BLaER1 treated with 17β-estradiol and CSF1 and Interleukin-3, amounts not matched to agents 10 nM and 100 nM (cell line): ENCODE results near the gene RNU1-3.
A peak's percentile ranks its signal among the peaks of the same experiment; 100 is the strongest.
"Not testable (repeated sequence)": the region's sequence is repeated elsewhere in the genome, so short reads cannot be mapped to it uniquely, and the experiment has no call there.

ENCODE experiments used
- H3K27ac ChIP-seq, 11 experiments: shearing (Covaris generic); formaldehyde crosslinking; 2 replicates each; pipeline ENCODE4 v1.8.1; 2022
- H3K27me3 ChIP-seq, 11 experiments: shearing (Covaris generic); formaldehyde crosslinking; 2 replicates each; pipeline ENCODE4 v1.8.1; 2022
- H3K36me3 ChIP-seq, 11 experiments: shearing (Covaris generic); formaldehyde crosslinking; 2 replicates each; pipeline ENCODE4 v1.8.1; 2022
- H3K4me1 ChIP-seq, 10 experiments: shearing (Covaris generic); formaldehyde crosslinking; 2 replicates each; pipeline ENCODE4 v1.8.1; 2022
- H3K4me2 ChIP-seq, 11 experiments: shearing (Covaris generic); formaldehyde crosslinking; 2 replicates each; pipeline ENCODE4 v1.8.1; 2022
- H3K4me3 ChIP-seq, 10 experiments: shearing (Covaris generic); formaldehyde crosslinking; 2 replicates each; pipeline ENCODE4 v1.8.1; 2022
- H3K9ac ChIP-seq, 11 experiments: shearing (Covaris generic); formaldehyde crosslinking; 2 replicates each; pipeline ENCODE4 v1.8.1; 2022
- H3K9me3 ChIP-seq, 11 experiments: shearing (Covaris generic); formaldehyde crosslinking; replicated peaks in 1 of 11; 2 replicates each; pipeline ENCODE4 v1.8.1; 2022
- H4K20me1 ChIP-seq, 11 experiments: shearing (Covaris generic); formaldehyde crosslinking; 2 replicates each; pipeline ENCODE4 v1.8.1; 2022
- Cebpa-rat ChIP-seq, 11 experiments: shearing (Covaris generic); IDR thresholded peaks; 2 replicates each; pipeline ENCODE4 v1.8.1; 2022

The RNU1-3 gene

DNA sequence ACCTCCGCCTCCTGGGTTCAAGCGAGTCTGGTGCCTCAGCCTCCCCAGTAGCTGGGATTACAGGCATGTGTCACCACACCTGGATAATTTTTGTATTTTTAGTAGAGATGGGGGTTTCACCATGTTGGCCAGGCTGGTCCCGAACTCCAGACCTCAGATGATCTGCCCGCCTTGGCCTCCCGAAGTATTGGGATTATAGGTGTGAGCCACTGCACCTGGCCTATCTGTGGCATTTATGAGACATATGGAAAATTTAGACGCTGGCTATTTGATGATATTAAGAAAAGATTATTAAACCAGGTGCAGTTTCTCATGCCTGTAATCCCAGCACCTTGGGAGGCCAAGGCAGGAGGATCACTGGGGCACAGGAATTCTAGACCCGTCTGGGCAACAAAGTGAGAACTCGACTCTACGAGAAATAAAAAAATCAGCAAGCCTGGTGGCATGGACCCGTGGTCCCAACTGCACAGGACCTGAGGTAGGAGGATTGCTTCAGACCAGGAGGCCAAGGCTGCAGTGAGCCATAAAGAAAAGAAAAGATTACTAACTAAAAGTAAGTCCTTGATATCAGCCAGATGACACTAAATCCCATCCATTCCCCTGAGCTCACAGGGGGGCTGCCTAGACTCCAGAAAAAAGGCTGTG lies 30.1 kb downstream of the RNU1-3 start:
- not testable (repeated sequence) for H3K4me1 ChIP-seq, H3K9me3 ChIP-seq, H3K27me3 ChIP-seq, H3K27ac ChIP-seq, H3K4me2 ChIP-seq, H3K4me3 ChIP-seq
- peak overlapping the region in 2 of 11 experiments; percentile 7 to 10; a peak in 1 of 22 replicates for H3K9ac ChIP-seq
- TF ChIP-seq Cebpa-rat (IDR thresholded peaks at IDR 0.05): peak in 1 of 11 experiments; percentile 13; a peak in 1 of 22 replicates
- peaks cover 4 to 81% (median 53%) of the 10 kb centered on the region in 11 experiments; a peak in 18 of 22 replicates for H4K20me1 ChIP-seq
- peaks cover 37 to 80% (median 54%) of the 10 kb centered on the region in 11 experiments for H3K36me3 ChIP-seq

DNA sequence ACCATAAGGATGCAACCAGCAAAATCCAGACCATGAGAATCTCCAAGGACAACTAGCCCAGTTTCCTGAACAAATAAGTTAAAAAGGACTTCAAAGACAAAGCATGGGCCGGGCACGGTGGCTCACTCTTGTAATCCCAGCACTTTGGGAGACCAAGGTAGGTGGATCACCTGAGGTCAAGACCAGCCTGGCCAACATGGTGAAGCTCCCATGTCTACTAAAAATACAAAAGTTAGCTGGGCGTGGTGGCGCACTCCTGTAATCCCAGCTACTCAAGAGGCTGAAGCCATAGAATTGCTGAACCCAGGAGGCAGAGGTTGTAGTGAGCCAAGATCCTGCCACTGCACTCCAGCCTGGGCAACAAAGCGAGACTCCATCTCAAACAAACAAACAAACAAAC lies 30.8 kb downstream of the RNU1-3 start:
- H4K20me1 ChIP-seq: peaks cover 4 to 84% (median 51%) of the 10 kb centered on the region in 11 experiments; a peak in 18 of 22 replicates
- not testable (repeated sequence) for H3K27ac ChIP-seq, H3K4me2 ChIP-seq, H3K9me3 ChIP-seq, H3K9ac ChIP-seq, H3K27me3 ChIP-seq, H3K4me3 ChIP-seq, H3K4me1 ChIP-seq
- peaks cover 44 to 80% (median 61%) of the 10 kb centered on the region in 11 experiments for H3K36me3 ChIP-seq

DNA sequence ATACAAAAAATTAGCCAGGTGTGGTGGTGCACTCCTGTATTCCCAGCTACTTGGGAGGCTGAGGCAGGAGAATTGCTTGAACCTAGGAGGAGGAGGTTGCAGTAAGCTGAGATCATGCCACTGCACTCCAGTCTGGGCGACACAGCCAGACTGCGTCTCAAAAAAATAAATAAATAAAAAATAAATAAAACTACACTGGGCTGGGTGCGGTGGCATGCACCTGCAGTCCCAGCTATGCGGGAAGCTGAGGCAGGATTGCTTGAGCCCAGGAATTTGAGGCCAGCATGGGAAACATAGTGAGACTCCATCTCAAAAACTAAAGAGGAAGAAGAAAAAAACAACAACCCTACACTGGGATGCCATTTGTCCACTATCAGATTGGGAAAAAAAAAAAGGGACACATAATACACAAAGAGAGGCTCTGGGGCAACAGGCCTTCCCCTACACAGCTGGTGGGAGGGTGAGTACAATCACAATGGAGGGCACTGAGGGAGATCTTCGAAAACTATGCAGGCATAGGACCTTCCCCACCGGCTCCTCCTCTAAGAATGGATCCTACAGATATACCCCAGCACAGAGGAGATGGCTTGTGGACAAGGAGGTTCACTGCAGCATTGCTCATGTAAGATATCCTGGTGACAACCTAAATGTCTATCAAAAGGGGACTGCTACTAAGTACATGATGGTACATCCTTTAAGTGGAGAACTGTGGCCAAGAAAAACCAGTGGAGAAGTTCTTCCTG lies 33.0 kb downstream of the RNU1-3 start:
- not testable (repeated sequence) for H3K27ac ChIP-seq, H3K9me3 ChIP-seq, H3K4me3 ChIP-seq, H3K4me2 ChIP-seq, H3K27me3 ChIP-seq
- peaks cover 63 to 90% (median 74%) of the 10 kb centered on the region in 11 experiments for H3K36me3 ChIP-seq
- peaks cover 0 to 84% (median 45%) of the 10 kb centered on the region in 11 experiments; a peak in 17 of 22 replicates for H4K20me1 ChIP-seq
- H3K9ac ChIP-seq: peak overlapping the region in 2 of 11 experiments; percentile 0 to 3; a peak in 2 of 22 replicates
- peaks cover 6 to 13% (median 10%) of the 10 kb centered on the region in 10 experiments for H3K4me1 ChIP-seq

DNA sequence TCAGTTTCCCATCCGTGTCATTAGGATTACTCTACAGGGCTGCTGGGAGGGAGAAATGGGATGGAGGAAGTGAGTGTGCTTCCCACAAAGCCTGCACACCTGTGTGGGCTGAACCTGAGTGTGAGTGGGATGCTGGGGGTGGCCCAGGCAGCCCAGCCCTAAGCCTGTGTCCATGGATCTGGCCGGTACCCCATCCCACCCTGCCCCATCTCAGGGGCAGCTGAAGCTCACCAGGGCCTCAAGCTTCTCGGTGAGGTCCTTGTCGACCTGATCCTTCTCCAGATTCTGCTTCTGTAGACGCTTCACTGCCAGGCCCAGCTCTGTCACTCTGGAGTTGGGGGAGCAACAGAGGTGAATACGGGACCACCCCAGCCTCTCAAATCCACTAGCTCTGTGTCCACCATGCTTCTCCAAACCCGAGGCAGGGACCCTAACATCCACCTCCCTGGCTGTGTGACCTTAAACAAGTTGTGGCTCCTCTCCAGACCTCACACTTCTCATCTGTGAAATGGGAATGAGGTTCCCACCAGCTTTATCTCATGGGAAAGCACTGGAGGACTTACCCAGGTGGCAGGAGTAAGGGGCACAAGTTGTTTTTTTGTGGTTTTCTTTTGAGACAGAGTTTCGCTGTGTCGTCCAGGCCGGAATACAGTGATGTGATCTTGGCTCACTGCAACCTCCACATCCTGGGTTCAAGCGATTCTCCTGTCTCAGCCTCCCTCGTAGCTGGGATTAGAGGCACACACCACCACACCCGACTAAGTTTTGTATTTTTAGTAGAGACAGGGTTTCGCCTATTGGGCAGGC lies 34.5 kb downstream of the RNU1-3 start:
- H3K27me3 ChIP-seq, H3K9me3 ChIP-seq, H3K4me2 ChIP-seq, H3K4me3 ChIP-seq, H3K27ac ChIP-seq: not testable (repeated sequence)
- Histone ChIP-seq H3K4me1 (peaks cover 14 to 28% (median 24%) of the 10 kb centered on the region in 10 experiments), H4K20me1 (peaks cover 0 to 76% (median 45%) of the 10 kb centered on the region in 11 experiments; a peak in 15 of 22 replicates), H3K9ac (peak overlapping the region in 4 of 11 experiments; percentile 0 to 7 (median 3); a peak in 3 of 22 replicates), H3K36me3 (peaks cover 69 to 94% (median 82%) of the 10 kb centered on the region in 11 experiments)

DNA sequence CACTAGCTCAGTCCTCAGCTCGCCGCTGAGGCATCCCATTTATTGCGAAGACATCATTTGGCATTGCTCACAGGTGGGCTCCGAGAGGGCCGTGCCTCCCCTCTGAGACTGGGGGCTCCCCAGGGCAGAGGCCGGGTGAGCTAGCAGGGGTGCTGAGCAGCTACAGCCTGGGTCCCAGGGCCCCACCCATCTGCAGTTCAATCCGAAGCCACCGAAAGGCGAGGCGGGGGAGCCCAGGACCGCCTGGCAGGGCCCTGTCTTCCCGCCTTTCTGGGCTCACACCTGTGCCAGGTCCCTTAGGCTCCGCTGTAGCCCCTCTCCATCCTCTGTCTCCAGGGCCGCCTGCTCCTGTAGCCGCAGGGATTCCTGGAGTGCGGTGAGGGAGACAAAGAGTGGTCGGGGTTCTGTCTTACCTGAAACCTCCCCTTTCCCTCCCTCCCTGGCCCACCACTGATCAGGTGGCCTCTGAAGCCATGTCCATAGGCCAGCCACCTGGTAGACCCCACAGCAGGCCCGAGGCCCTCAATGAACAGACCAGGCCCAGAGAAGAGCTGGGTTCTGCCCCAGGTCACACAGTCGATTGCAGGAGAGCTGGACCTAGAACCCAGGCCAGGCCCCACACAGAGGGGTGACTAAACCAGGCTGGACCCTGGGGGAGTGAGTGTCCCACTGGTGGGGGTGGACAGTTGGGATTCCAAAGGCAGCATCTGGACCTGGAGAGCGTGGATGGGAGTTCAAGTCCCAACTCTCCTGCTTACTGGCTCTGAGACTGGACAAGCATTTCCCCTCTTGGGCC lies 35.3 kb downstream of the RNU1-3 start:
- H3K36me3 ChIP-seq: peaks cover 71 to 92% (median 80%) of the 10 kb centered on the region in 11 experiments
- H4K20me1 ChIP-seq: peaks cover 0 to 72% (median 41%) of the 10 kb centered on the region in 11 experiments; a peak in 14 of 22 replicates
- no peaks in the 10 kb centered on the region for H3K9me3 ChIP-seq
- no peak for TF ChIP-seq Cebpa-rat (IDR thresholded peaks at IDR 0.05)
- peak overlapping the region in 5 of 11 experiments; percentile 0 to 7 (median 3); a peak in 4 of 22 replicates for H3K9ac ChIP-seq
- H3K27ac ChIP-seq: no peak overlapping the region
- peaks cover 14 to 29% (median 25%) of the 10 kb centered on the region in 10 experiments for H3K4me1 ChIP-seq
- H3K4me2 ChIP-seq: no peak overlapping the region
- H3K4me3 ChIP-seq: no peak overlapping the region
- no peaks in the 10 kb centered on the region for H3K27me3 ChIP-seq

DNA sequence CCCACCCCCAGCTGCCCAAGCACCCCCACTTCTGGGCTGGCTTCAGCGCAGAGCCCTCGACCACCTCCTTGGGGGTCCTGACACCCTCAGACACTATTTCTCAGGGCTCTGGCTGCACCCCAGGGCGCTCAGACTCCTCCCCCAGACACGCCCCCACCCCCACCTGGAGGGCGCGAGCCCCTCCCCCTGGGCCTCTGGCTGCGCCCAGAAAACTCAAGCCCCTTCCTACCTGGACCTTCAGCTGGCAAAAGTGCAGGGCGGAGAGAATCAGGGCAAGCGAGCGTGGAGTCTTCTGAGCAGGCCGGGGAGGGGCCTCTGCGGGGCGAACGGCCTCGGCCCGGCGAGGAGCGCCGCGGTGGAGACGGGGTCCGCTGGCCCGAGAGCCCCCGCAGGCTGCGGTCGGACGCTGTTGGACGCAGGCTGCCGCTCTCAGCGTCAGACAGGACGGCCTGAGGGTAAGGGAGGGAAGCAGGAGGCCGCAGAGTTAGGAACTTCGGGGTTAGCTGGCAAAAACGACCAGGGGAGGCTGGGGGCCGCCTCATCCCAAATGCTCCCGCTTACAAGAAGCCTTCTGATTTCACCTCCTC lies 36.0 kb downstream of the RNU1-3 start:
- H3K27ac ChIP-seq: no peak overlapping the region
- peaks cover 78 to 93% (median 87%) of the 10 kb centered on the region in 11 experiments for H3K36me3 ChIP-seq
- TF ChIP-seq Cebpa-rat (IDR thresholded peaks at IDR 0.05): no peak
- peaks cover 0 to 72% (median 43%) of the 10 kb centered on the region in 11 experiments; a peak in 14 of 22 replicates for H4K20me1 ChIP-seq
- no peaks in the 10 kb centered on the region for H3K9me3 ChIP-seq
- peaks cover 14 to 31% (median 25%) of the 10 kb centered on the region in 10 experiments for H3K4me1 ChIP-seq
- H3K9ac ChIP-seq: peak overlapping the region in 3 of 11 experiments; percentile 3 to 4 (median 3); a peak in 2 of 22 replicates
- H3K4me2 ChIP-seq: no peak overlapping the region
- H3K27me3 ChIP-seq: no peaks in the 10 kb centered on the region
- H3K4me3 ChIP-seq: no peak overlapping the region

DNA sequence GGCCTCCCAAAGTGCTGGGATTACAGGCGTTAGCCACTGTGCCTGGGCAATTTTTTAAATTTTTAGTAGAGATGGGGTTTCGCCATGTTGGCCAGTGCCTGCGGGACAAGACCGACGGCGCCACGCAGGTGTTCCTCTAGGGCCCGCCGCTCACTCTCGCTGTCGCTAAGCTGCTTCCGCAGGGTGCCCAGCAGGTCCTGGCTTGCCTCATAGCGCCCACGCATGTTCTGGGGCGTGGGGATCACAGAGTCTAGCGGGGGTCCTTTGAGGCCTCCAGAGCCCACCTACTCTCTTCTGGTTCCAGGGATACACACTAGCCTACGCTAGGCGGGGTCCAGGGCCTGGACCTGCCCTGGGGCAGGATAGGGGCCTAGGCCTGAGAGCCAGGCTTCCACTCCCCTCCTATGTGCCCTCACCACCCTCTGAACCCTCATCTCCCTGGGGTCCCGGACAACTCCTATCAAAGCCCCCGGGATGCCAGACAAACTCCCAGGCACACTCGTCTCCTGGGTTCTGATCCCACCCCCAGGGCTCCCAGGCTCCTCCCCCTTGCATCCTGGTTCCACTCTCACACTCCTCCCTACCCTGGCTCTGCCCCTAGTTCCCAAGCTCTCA lies 36.7 kb downstream of the RNU1-3 start:
- not testable (repeated sequence) for H3K4me2 ChIP-seq, H3K9ac ChIP-seq, H3K4me3 ChIP-seq, H3K9me3 ChIP-seq, H3K27ac ChIP-seq, H3K27me3 ChIP-seq
- peaks cover 14 to 32% (median 25%) of the 10 kb centered on the region in 10 experiments for H3K4me1 ChIP-seq
- peaks cover 0 to 69% (median 38%) of the 10 kb centered on the region in 11 experiments; a peak in 14 of 22 replicates for H4K20me1 ChIP-seq
- peaks cover 82 to 96% (median 90%) of the 10 kb centered on the region in 11 experiments for H3K36me3 ChIP-seq
